GM19240 (cell line): ENCODE data around the gene PILRA.
"Not testable (repeated sequence)": the region's sequence is repeated elsewhere in the genome, so short reads cannot be mapped to it uniquely, and the experiment has no call there.

ENCODE experiments used
- DNase-seq: peaks from one replicate; pipeline ENCODE4 v3.0.0; 2011; ENCODE audit warnings: low spot score; ENCODE audit not compliant: insufficient read length

Gene PILRA

DNA sequence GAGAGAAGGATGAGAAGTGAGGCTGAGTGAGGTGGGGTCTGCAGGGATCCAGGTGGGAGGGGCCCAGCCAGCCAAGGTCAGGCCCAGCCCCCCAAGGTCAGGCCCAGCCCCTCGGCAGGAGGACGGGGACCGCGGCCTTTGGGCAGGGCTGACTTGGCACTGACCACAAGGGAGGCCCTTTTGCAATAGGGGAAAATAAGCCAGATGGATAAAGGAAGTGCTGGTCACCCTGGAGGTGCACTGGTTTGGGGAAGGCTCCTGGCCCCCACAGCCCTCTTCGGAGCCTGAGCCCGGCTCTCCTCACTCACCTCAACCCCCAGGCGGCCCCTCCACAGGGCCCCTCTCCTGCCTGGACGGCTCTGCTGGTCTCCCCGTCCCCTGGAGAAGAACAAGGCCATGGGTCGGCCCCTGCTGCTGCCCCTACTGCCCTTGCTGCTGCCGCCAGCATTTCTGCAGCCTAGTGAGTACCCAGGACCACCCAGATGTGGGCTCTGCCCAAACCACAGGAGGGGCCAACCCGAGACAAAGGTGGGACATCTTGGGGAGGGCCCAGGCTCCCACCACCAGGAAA is at the start of gene PILRA:
Gene PILRA, plus strand, starts transcription at position 227 of the 571 bp plus-strand sequence. Its CDS starts 170 bp downstream, at position 397.
- no peak for DNase-seq

DNA sequence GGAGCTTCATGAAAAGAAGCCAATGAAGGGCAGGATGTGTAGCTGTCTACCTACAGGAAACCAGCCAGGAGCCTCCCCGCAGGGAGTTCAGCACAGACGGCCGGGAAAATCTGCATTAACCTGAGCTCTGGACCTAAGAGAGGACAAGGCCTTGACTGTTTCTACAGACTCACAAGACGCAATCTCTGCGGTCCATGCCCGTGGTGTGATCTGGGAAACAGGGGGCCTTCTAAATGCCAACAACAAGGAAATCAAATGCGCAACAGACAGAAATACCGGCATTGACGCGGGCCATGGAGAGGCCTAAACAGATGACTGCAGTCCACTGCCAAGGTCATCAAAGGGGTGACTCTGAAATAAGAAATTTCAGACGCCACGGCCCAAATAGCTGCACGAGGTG is 49.1 kb upstream of the PILRA start:
- not testable (repeated sequence) for DNase-seq

DNA sequence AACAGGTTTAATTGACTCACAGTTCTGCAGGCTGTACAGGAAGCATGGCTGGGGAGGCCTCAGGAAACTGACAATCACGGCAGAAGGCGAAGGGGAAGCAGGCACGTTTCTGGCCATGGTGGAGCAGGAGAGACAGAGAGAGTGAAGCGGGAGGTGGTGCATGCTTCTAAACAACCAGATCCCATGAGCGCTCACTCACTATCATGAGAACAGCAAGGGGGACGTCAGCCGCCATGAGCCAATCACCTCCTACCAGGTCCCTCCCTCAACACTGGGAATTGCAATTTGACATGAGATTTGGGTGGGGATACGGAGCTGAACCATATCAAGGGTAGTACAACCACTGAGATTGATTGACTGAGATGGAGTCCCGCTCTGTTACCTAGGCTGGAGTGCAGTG is 47.6 kb upstream of the PILRA start:
- DNase-seq = not testable (repeated sequence)

DNA sequence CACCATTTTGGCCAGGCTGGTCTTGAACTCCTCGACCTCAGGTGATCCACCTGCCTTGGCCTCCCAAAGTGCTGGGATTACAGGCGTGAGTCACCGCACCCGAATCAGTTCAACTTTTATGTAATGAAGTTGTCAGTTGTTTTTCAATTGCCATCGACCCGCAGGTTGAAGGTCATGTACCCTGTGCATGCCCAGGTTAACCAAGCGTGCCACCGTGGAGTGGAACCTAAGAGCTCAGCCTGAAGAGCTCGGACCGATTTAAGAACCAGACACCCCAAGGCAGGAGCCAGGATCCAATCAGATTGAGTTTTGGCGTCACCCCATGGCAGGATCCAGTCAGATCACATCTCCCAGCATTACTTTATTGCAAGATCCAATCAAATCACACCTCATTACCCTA is 46.4 kb upstream of the PILRA start:
- DNase-seq = not testable (repeated sequence)

DNA sequence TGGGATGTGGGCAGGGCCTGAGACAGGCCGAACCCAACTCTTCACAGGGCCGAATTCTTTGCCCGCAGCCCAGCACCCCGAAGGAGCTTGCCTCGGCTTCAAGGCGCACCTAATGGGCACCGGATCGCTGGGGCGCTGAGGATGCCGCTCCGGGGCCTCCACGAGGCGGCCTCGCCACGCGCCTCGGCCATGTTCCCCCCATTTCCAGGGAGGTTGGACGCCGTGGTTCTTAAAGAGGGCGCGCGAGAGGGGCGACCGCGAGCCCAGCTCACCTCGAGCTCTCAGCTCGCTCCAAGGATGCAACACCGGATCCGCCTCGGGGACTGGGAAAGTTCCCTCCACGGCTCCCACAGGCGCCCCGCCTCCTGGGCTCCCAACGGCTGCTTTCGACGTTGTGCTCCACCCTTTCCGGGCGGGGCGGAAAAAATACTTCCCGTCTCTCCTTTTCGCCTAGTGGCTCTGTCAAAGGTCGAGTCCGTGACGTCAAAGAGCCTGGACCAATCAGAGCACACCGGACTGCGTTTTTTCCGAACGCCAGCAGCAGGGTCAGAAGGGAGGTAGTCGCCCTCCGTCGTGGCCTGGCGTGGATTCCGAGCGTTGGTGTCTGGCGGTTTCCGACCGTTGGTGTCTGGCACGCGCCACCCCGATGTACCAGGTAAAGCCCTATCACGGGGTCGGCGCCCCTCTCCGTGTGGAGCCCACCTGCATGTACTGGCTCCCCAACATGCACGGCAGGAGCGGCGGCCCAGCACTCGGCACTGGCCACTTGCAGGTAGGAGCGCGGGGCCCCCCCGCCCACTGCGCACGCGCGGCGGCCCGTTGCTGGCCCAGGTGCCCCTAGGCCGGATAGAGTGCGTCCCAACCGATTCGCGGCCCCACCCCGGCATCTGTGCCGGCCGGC is 37.5 kb upstream of the PILRA start:
- peak; percentile 57 for DNase-seq

DNA sequence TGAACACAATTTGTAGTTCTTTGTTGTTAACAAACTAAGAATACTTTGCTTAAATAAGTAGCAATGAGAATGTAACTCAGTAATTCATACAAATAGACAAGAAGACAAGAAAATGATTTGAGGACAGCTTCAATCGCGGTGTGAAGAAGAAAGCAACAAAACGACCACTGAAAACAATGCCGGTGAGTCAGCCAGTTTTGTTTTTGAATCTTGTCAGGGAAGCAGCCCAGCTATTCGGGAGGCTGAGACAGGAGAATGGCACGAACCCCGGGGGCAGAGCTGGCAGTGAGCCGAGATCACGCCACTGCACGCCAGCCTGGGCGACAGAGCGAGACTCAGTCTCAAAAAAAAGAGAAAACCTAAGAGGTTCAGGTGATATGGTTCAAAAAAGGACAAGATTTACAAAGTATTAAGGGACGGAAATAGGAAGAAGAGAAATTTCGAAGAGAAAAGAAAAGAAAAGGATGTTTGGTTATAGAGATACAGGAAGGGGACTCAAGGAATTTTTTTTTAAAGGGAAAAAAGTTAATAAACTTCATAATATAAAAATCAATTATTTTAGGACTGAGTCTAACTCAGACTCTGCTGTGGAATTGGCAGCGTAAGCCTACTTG is 35.1 kb upstream of the PILRA start:
- DNase-seq = not testable (repeated sequence)

DNA sequence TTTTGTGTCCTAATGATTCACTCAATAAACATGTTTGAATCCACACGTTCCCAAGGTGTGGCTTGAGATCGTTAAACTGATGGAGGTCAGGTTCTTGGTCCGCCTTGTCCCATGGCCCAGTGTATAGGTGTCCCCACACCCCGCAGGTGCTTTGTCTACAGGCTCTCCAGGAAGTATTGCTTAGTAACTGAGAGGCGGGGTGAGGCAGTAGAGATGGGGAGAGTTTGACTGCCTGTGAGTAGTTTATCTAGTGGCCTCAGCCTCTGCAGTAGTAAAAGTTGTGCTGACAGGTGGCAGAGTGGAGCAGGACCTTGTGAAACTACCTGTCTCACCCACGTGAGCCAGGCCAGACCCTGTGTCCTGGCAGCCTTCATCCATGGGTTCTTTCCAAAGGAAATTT is 32.0 kb upstream of the PILRA start:
- not testable (repeated sequence) for DNase-seq

DNA sequence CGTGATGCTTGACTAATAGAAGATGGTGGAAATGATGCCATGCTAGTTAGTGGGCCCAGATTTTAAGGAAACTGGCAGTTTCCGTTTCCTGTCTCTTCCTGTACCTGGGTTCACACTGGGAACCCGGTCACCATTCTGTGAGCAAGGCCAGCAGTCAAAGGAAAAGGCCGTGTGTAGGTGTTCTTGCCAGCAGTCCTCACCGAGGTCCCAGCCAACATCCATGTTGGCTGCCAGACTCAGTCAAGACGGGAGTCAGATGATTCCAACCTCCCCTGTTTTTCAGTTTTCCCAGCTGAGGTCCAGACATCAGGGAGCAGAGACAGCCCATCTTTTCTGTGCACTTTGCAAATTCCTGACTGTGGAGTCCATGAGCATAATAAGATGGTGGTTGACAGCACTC is 30.5 kb upstream of the PILRA start:
- no peak for DNase-seq

DNA sequence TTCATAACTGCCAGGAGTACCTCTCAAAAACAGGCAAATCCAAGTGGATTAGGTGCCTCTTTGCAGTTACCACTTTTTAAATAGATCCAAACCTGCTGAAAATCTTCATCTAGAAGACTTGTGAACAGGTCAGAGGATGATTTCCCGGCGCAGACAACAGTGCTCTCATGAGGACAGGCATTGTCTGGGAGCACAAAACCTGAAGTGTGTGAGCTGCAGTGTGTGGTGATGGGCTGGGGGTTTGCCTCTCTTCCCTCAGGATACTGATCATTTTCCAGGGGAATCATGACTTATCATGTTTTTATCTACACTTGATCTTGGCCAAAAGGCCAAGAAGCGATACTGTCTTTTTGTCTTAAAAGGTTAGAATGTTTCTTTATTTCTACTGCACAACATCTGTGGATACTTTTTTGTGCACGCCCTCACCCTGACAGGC is 29.1 kb upstream of the PILRA start:
- DNase-seq = not testable (repeated sequence)

DNA sequence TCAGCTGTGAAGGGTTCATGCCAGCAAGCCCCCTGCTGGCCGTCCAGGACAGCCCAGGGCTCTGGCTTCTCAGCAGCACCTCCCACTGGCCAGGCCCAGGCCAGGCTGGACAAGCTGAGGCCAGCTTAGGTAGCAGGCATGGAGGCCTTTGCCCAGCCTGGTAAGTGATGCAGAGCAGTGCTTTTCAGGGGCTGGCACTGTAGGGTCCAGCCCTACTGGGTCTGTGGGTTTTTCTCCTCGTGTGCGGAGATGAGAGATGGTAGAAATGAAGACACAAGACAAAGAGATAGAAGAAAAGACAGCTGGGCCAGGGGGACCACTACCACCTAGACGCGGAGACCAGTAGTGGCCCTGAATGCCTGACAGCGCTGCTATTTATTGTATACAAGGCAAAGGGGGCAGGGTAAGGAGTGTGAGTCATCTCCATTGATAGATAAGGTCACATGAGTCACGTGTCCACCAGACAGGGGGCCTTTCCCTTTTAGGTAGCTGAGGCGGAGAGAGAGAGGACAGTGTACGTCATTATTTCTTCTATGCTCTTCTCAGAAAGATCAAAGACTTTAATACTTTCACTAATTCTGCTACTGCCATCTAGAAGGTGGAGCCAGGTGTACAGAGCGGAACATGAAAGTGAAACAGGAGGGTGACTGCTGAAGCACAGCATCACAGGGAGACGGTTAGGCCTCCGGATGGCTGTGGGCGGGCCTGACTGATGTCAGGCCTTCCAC is 28.6 kb upstream of the PILRA start:
- DNase-seq = not testable (repeated sequence)

DNA sequence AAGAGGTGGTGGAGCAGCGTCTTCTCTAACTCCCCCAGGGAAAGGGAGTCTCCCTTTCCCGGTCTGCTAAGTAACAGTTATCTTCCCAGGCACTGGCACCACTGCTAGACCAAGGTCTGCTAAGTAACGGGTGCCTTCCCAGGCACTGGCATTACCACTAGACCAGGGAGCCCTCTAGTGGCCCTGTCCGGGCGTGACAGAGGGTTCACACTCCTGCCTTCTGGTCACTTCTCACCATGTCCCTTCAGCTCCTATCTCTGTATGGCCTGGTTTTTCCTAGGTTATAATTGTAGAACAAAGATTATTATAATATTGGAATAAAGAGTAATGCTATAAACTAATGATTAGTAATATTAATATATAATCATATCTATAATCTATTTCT is 28.0 kb upstream of the PILRA start:
- not testable (repeated sequence) for DNase-seq

DNA sequence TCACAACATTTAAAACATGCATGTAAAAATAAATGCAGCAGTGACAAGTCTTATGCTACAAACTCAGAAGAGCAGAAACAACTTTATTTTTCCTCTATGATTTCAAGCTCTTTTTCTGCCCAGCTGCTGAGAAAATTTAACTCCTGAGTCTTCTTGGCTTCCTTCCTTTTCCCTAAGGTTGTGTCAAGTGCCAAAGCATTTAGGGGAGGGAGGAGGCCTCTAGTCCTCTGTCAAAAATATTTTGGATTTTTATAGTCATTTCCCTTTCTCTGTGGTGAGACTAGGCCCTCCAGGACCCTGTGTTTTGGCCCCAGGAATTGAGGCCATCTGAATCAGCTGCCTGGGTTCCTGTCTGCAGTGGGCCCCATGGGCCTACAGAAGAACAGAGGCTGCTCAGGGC is 26.4 kb upstream of the PILRA start:
- no peak for DNase-seq

DNA sequence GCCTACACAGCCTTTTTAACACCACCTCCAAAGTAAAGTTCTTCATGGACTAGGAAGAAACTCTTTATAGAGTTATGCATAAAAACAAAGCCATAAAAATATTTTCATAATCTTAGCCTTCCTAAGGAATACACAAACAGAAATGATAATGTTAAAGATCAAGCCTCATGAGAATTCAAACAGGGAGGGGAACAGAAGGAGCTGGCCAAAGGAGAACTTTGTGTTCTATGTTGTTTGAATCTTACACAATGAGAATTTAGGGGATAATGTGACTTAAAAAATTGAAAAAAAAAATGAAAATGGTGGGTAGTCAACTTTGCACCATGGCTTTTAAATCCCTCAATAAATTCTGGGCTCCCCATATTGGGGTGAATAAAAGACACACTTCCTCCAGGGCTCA is 24.5 kb upstream of the PILRA start:
- no peak for DNase-seq

DNA sequence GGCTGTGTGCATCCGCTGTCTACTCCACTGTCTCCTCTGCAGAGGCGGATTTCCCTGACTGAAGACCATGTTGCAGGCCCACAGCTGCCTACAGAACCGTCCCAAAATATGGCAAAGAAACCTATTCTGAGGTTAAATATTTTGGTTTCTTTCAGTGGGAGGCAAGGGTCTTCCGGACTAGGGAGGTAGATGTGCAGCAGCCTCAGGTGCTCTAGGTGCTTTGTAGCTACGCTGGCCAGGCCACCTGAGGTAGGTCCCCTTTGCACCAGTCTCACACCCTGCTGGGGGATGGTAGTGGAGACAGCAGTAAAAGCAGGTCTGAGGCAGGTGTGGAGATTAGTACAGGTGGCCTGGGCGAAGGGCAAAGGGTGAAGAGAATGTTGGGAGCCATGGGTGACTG is 23.5 kb upstream of the PILRA start:
- no peak for DNase-seq

DNA sequence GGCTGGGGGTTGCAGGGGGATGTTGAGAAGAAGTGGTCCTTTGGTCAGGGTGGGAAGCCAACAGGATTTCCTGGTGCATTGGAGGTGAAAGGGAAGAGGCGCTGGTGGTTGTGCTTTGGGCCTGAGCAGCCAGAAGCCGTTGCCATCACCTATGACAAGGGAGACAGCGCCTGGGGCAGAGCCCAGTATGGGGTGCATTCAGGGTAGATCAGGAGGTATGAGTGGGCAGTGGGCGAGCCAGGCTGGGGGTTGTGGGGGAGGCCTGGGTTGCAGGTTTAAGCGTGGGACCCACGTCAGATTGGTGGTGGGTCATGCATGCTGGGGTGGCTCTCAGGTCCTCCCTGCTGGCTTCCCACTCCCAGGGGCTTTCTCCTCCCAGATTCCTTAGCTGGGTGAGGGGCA is 21.6 kb upstream of the PILRA start:
- DNase-seq = no peak

DNA sequence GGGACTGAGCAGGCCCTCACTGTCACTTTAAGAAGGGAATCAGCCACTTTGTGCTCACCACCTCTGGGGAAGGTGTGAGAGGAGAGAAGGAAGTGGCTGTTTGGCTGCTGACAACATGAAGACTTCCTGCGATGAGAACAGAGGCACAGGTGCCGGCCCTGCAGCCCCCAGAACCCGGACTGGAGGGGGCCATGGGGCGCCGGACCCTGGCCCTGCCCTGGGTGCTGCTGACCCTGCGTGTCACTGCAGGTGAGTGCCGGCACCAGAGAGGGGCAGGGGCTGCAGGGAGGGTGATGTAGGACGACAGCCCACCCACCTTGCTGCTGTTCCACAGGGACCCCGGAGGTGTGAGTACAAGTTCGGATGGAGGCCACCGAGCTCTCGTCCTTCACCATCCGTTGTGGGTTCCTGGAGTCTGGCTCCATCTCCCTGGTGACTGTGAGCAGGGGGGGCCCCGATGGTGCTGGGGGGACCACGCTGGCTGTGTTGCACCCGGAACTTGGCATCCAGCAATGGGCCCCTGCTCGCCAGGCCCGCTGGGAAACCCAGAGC is 21.0 kb upstream of the PILRA start:
- not testable (repeated sequence) for DNase-seq

DNA sequence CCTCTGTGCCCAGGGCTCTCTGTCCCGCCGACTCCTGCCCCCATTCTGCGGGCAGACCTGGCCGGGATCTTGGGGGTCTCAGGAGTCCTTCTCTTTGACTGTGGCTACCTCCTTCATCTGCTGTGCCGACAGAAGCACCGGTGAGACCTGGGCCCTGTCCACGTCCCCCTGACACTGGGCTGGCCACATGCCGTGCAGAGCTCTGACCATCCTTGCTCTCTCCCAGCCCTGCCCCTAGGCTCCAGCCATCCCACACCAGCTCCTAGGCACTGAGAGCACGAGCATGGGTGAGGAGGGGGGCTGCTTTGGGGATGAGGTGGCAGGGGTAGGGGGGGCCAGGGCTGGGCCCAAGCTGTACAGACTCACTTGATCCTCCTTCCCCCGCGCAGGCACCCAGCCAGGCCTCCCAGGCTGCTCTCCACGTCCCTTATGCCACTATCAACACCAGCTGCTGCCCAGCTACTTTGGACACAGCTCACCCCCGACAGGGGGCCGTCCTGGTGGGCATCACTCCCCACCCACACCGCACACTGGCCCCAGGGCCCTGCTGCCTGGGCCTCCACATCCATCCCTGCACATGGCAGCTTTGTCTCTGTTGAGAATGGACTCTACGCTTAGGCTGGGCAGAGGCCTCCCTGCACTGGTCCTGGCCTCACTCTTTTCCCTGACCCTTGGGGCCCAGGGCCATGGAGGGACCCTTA is 20.2 kb upstream of the PILRA start:
- DNase-seq = no peak

DNA sequence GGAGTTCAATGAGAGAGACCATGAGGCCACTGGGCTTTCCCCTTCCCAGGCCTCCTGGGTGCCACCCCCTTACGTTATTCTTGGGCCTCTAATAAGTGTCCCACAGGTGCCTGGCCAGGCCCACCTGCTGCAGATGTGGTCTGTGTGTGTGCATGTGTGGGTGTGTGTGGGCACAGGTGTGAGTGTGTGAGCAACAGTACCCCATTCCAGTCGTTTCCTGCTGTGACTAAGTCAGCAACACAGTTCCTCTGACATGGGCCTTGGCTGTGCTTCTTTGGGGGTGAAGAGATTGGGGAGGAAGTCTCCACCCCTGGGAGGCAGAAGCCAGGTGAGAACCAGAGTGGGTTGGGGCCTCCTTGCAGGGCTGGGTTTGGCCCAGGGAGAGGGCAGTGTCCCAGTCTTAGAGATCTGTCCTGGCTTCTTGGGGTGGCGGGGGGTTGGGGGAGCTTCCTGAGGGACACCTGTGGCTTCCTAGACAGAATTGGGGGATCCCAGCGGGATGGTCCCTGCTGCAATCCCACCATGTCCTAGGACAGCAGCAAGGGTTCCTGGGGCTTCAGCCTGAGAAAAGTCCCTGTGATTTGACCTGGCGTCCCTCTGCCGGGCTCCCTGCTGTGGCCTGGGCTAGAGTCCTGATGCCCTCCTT is 19.5 kb upstream of the PILRA start:
- no peak for DNase-seq

DNA sequence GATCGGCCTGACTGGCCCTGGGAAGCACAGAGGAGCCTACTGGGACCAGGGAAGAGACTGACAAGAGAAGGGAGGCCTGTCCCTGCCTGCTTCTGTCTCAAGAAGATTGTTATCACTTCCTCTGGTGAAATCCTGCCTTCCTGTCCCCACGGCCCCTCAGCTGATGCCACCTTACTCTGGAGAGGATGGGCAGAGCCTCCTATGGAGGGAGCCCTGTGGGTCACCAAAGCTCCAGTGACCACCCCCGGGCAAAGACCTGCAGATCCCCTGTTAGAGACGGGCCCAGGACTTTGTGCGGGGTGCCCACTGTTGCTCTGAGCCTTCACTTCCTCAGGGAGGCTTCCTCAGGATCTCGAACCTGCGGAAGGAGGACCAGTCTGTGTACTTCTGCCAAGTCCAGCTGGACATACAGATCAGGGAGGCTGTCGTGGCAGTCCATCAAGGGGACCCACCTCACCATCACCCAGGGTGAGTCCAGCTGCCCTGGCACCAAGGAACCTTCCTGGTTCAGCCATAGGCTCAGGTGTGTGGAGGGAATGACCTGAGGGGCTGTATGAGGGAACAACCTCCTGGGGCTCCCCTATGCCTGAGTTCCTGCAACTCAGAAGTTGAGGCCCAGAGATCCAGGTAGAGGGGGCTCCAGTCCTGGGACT is 16.7 kb upstream of the PILRA start:
- no peak for DNase-seq

DNA sequence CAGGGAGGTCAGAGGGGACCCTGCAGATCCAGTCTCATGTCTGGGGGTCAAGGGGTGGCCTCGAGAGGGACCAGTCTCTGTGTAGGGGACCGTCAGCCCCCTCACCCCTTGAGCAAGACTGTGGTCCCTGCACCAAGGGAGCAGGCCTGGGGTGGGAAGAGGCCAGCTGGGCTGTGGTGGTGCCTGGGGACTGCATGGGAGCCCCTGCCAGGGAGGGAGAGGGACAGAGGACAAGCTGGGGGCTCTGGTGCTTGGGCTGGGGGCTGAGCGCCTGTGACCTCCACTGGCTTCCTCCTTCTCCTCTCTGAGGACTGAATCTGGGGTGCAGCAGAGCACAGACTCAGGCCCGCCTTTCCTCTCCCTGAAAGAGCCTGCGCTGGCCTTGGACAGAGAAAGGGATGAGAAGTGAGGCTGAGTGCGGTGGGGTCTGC is 16.1 kb upstream of the PILRA start:
- no peak for DNase-seq
